Measurements from ENCODE around the gene INVS.
"Not testable (repeated sequence)": the region's sequence is repeated elsewhere in the genome, so short reads cannot be mapped to it uniquely, and the experiment has no call there.

INVS gene

DNA sequence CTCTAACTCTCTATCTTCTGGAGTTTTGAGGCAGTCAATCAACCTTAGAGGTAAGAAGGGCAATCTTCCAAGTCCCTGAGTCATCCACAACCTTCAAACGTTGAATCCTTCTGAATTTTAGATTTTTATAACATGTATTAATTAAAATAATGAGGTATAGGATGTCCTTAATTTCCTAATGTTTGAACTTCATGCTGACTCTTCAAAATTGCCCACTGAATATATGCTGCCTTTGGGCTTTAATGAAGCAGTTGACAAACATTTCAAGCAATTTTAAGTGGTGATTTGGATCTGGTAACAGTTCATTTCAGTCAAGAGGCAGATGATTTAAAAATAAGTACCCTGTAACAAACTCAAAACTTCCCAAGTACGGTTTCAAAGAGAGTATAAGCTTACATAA, 26.2 kb upstream of the INVS start:
- TF ChIP-seq, protein P1, sequence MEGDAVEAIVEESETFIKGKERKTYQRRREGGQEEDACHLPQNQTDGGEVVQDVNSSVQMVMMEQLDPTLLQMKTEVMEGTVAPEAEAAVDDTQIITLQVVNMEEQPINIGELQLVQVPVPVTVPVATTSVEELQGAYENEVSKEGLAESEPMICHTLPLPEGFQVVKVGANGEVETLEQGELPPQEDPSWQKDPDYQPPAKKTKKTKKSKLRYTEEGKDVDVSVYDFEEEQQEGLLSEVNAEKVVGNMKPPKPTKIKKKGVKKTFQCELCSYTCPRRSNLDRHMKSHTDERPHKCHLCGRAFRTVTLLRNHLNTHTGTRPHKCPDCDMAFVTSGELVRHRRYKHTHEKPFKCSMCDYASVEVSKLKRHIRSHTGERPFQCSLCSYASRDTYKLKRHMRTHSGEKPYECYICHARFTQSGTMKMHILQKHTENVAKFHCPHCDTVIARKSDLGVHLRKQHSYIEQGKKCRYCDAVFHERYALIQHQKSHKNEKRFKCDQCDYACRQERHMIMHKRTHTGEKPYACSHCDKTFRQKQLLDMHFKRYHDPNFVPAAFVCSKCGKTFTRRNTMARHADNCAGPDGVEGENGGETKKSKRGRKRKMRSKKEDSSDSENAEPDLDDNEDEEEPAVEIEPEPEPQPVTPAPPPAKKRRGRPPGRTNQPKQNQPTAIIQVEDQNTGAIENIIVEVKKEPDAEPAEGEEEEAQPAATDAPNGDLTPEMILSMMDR (IDR thresholded peaks at IDR 0.05; ENCODE audit: low read depth, low read length), result no peak
- DNase-seq (ENCODE audit: low read depth, low spot score), result no peak
- in situ Hi-C loops (cut with HindIII; ENCODE audit: low sequenced_read_pairs), result no loop called here
- no peak overlapping the region for H3K4me3 ChIP-seq (ENCODE audit: low read depth, low read length)

- no peak overlapping the region for H3K4me3 ChIP-seq (ENCODE audit: low read depth, low read length)
- no peak for DNase-seq (ENCODE audit: low read depth, low spot score)
- in situ Hi-C loops (cut with HindIII; ENCODE audit: low sequenced_read_pairs), result no loop called here
- TF ChIP-seq, protein P1 (IDR thresholded peaks at IDR 0.05; ENCODE audit: low read depth, low read length), result no peak
These were observed 24.9 kb upstream of the INVS start for GRCh38 chr9:100074093-100074492.

DNA sequence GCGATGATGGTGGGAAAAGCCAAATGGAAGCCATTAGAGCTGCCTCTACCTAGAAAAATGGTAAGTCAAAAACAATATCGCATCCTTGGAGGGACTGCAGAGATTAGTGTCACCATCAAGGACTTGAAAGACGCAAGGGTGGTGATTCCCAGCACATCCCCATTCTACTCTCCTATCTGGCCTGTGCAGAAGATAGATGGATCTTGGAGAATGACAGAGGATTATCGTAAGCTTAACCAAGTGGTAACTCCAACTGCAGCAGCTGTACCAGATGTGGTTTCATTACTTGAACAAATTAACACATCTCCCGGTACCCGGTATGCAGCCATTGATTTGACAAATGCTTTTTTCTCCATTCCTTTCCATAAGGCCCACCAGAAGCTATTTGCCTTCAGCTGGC, 24.1 kb upstream of the INVS start:
- DNase-seq (ENCODE audit: low read depth, low spot score), result no peak
- in situ Hi-C loops (cut with HindIII; ENCODE audit: low sequenced_read_pairs), result no loop called here
- no peak overlapping the region for H3K4me3 ChIP-seq (ENCODE audit: low read depth, low read length)
- TF ChIP-seq, protein P1 (IDR thresholded peaks at IDR 0.05; ENCODE audit: low read depth, low read length), result no peak

DNA sequence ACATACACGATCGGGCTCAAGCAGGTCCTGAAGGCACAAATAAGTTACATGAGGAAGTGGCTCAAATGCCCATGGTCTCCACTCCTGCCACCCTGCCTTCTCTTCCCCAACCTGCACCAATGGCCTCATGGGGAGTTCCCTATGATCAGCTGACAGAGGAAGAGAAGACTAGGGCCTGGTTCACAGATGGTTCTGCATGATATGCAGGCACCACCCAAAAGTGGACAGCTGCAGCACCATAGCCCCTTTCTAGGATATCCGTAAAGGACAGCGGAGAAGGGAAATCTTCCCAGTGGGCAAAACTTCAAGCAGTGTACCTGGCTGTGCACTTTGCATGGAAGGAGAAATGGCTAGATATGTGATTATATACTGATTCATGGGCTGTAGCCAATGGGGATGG, 22.8 kb upstream of the INVS start:
- H3K4me3 ChIP-seq (ENCODE audit: low read depth, low read length); DNase-seq (ENCODE audit: low read depth, low spot score); in situ Hi-C loops (cut with HindIII; ENCODE audit: low sequenced_read_pairs): not testable (repeated sequence)

GRCh38 chr9:100082782-100083181, 16.3 kb upstream of the INVS start:
- in situ Hi-C loops (cut with HindIII; ENCODE audit: low sequenced_read_pairs), result no loop called here
- H3K4me3 ChIP-seq (ENCODE audit: low read depth, low read length), result no peak overlapping the region
- TF ChIP-seq, protein P1 (IDR thresholded peaks at IDR 0.05; ENCODE audit: low read depth, low read length), result no peak
- peak; percentile 46 for DNase-seq (ENCODE audit: low read depth, low spot score)

DNA sequence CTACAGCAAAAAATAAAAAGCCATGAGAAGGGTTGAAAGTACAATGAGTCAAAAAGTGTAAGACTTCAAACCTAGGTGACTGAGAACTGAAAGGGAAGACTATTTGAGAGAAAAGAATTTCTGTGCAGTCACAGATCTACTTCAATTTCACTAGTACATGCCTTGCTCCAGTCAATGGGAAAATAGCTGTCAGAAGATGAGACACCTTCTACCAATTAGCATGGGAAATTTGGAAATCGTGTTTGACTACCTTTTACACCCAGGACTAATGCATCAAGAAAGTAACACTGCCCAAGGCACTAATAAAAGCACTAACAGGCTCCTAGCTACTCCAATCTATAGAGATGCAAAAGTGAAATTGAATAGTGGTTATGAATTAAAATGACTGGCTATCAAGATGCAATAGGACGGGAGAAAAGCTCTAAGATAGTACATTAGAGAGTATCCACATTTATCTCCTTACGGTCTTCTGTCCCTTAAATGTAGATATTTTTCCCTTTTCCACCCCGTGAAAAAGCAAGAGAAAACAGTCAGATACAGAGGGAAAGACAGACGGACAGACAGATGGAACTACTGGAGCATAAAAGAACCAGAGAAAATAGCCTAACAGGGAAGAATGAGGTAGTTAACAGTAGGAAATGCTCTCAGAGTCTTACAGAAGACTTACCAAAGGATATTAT, 15.5 kb upstream of the INVS start:
- in situ Hi-C loops (cut with HindIII; ENCODE audit: low sequenced_read_pairs), result no loop called here
- no peak for DNase-seq (ENCODE audit: low read depth, low spot score)
- H3K4me3 ChIP-seq (ENCODE audit: low read depth, low read length), result no peak overlapping the region
- TF ChIP-seq, protein P1 (IDR thresholded peaks at IDR 0.05; ENCODE audit: low read depth, low read length), result no peak

DNA sequence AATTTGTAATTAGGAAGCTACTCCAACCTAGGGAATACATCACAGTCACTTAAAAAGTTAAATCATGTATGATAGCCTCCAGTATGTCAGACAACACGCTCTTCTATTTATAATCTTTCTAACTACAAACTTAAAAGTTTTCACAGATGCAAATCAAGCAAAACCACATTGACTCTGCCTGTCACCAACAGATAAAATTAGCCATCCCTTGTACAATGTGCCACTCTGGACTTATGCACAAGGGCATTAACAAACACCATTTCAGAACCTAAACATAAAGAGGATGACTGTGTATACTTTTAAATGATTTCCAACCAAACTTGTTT, 15.0 kb upstream of the INVS start:
- DNase-seq (ENCODE audit: low read depth, low spot score), result no peak
- TF ChIP-seq, protein P1 (IDR thresholded peaks at IDR 0.05; ENCODE audit: low read depth, low read length), result no peak
- no peak overlapping the region for H3K4me3 ChIP-seq (ENCODE audit: low read depth, low read length)
- in situ Hi-C loops (cut with HindIII; ENCODE audit: low sequenced_read_pairs), result no loop called here

Data from astrocyte of the spinal cord (primary cell).